Esophagus (tissue), 2 donors: ENCODE measurements around the gene NMBR. TPM values are rescaled to one million over a fixed set of nuclear protein-coding genes. Genes with fewer than 3 reads are reported as not detected.

Experiments
- polyA plus RNA-seq, 2 donors: library from polyadenylated mRNA; stranded (reverse); fragments of 200-250 nt; gene quantifications; one replicate each; pipeline ENCODE4 v1.2.3, GENCODE V29; 2013
- donor health status: healthy with polysubstance abuse.
- donor health status: Bipolar disorder and iron deficiency.

Gene NMBR
- polyA plus RNA-seq, 2 donors, result not detected

Other genes with a start within 250 kb of the NMBR start
- not detected for gene GJE1, start 14.2 kb downstream of the NMBR start, polyA plus RNA-seq
- gene VTA1, start 141 bp upstream of the NMBR start, polyA plus RNA-seq, result 10 to 100 TPM; 21.4 to 36.8 TPM
- gene ADGRG6, start 154.9 kb upstream of the NMBR start, polyA plus RNA-seq, result 1 to 10 TPM; 6.8 to 7.0 TPM